Measurements from ENCODE around the gene CMKLR1. TPM values are rescaled to one million over a fixed set of nuclear protein-coding genes. Genes with fewer than 3 reads are reported as not detected.

The CMKLR1 gene
- total and polyA plus RNA-seq, 9 of the 15 experiments (the other 6 are each of a cell fraction or from before 2014, with no cell fraction given) = 0.11 to 1.4 (median 0.20) TPM

Other genes with a start within 250 kb of the CMKLR1 start
- 4.0 and 4.9 TPM in 2 replicates for gene WSCD2, start 210.0 kb downstream of the CMKLR1 start, total RNA-seq (2014; rRNA removed)
- 3.0 TPM in 2 replicates for gene WSCD2, start 210.0 kb downstream of the CMKLR1 start, total RNA-seq (2014; rRNA removed; fragmentation: Illumina TruSeq; extraction: Trizol)
- gene WSCD2, start 210.0 kb downstream of the CMKLR1 start, total RNA-seq (2015; rRNA removed; fragmentation: Illumina TruSeq; extraction: Trizol) = 13.9 and 14.1 TPM in 2 replicates
- 4.0 and 5.0 TPM in 2 replicates for gene WSCD2, start 210.0 kb downstream of the CMKLR1 start, total RNA-seq (2021)
- 0.88 and 0.91 TPM in 2 replicates for gene WSCD2, start 210.0 kb downstream of the CMKLR1 start, polyA plus RNA-seq (2011; rRNA removed)
- 2.8 and 5.2 TPM in 2 replicates for gene WSCD2, start 210.0 kb downstream of the CMKLR1 start, polyA plus RNA-seq (2014; fragmentation: Illumina TruSeq; extraction: Trizol)
- under 1 TPM; 0.72 to 0.89 TPM for gene WSCD2, start 210.0 kb downstream of the CMKLR1 start, polyA plus RNA-seq (2014; fragmentation: Nextera tagmentation; extraction: Ambion mirVana)
- gene WSCD2, start 210.0 kb downstream of the CMKLR1 start, polyA plus RNA-seq (2014; rRNA removed) = 4.1 and 6.0 TPM in 2 replicates
- 3.1 and 4.5 TPM in 2 replicates for gene FICD, start 176.0 kb upstream of the CMKLR1 start, total RNA-seq (2014; rRNA removed)
- gene FICD, start 176.0 kb upstream of the CMKLR1 start, total RNA-seq (2014; rRNA removed; fragmentation: Illumina TruSeq; extraction: Trizol) = 1.9 TPM in 2 replicates
- gene FICD, start 176.0 kb upstream of the CMKLR1 start, total RNA-seq (2015; rRNA removed; fragmentation: Illumina TruSeq; extraction: Trizol) = 2.8 and 3.1 TPM in 2 replicates
- gene FICD, start 176.0 kb upstream of the CMKLR1 start, total RNA-seq (2021) = 3.0 and 3.4 TPM in 2 replicates
- gene FICD, start 176.0 kb upstream of the CMKLR1 start, polyA plus RNA-seq (2011; rRNA removed) = 0.80 and 0.88 TPM in 2 replicates
- 1.6 and 2.0 TPM in 2 replicates for gene FICD, start 176.0 kb upstream of the CMKLR1 start, polyA plus RNA-seq (2014; fragmentation: Illumina TruSeq; extraction: Trizol)
- 1 to 10 TPM; 1.1 to 1.2 TPM for gene FICD, start 176.0 kb upstream of the CMKLR1 start, polyA plus RNA-seq (2014; fragmentation: Nextera tagmentation; extraction: Ambion mirVana)
- gene FICD, start 176.0 kb upstream of the CMKLR1 start, polyA plus RNA-seq (2014; rRNA removed) = 2.1 and 2.7 TPM in 2 replicates
- 167 and 396 TPM in 2 replicates for gene SART3, start 221.9 kb upstream of the CMKLR1 start, total RNA-seq (2014; rRNA removed)
- gene SART3, start 221.9 kb upstream of the CMKLR1 start, total RNA-seq (2014; rRNA removed; fragmentation: Illumina TruSeq; extraction: Trizol) = 64.7 and 66.7 TPM in 2 replicates
- gene SART3, start 221.9 kb upstream of the CMKLR1 start, total RNA-seq (2015; rRNA removed; fragmentation: Illumina TruSeq; extraction: Trizol) = 103 and 104 TPM in 2 replicates
- 63.2 and 72.6 TPM in 2 replicates for gene SART3, start 221.9 kb upstream of the CMKLR1 start, total RNA-seq (2021)
- gene SART3, start 221.9 kb upstream of the CMKLR1 start, polyA plus RNA-seq (2011; rRNA removed) = 32.1 and 33.7 TPM in 2 replicates
- 54.4 and 56.7 TPM in 2 replicates for gene SART3, start 221.9 kb upstream of the CMKLR1 start, polyA plus RNA-seq (2014; fragmentation: Illumina TruSeq; extraction: Trizol)
- 1 to 10 TPM; 8.9 to 9.9 TPM for gene SART3, start 221.9 kb upstream of the CMKLR1 start, polyA plus RNA-seq (2014; fragmentation: Nextera tagmentation; extraction: Ambion mirVana)
- 52.6 and 58.4 TPM in 2 replicates for gene SART3, start 221.9 kb upstream of the CMKLR1 start, polyA plus RNA-seq (2014; rRNA removed)
- gene ISCU, start 223.3 kb upstream of the CMKLR1 start, total RNA-seq (2014; rRNA removed) = 92.5 and 136 TPM in 2 replicates
- 74.2 and 77.5 TPM in 2 replicates for gene ISCU, start 223.3 kb upstream of the CMKLR1 start, total RNA-seq (2014; rRNA removed; fragmentation: Illumina TruSeq; extraction: Trizol)
- 75.6 and 77.3 TPM in 2 replicates for gene ISCU, start 223.3 kb upstream of the CMKLR1 start, total RNA-seq (2015; rRNA removed; fragmentation: Illumina TruSeq; extraction: Trizol)
- gene ISCU, start 223.3 kb upstream of the CMKLR1 start, total RNA-seq (2021) = 67.8 and 68.7 TPM in 2 replicates
- 80.9 and 89.6 TPM in 2 replicates for gene ISCU, start 223.3 kb upstream of the CMKLR1 start, polyA plus RNA-seq (2011; rRNA removed)
- 69.4 and 77.7 TPM in 2 replicates for gene ISCU, start 223.3 kb upstream of the CMKLR1 start, polyA plus RNA-seq (2014; fragmentation: Illumina TruSeq; extraction: Trizol)
- 10 to 100 TPM; 15.9 to 19.8 TPM for gene ISCU, start 223.3 kb upstream of the CMKLR1 start, polyA plus RNA-seq (2014; fragmentation: Nextera tagmentation; extraction: Ambion mirVana)
- 84.7 and 86.8 TPM in 2 replicates for gene ISCU, start 223.3 kb upstream of the CMKLR1 start, polyA plus RNA-seq (2014; rRNA removed)

Measured in K562 (cell line).